H9 (cell line): ENCODE measurements around the gene USP27X. TPM values are rescaled to one million over a fixed set of nuclear protein-coding genes. Genes with fewer than 3 reads are reported as not detected.

Experiments
- DNase-seq: peaks from one replicate; pipeline ENCODE4 v3.0.0-alpha.2; 2017
- H2AFZ ChIP-seq: one replicate; pipeline ENCODE4 v1.6.1; 2013; ENCODE audit warnings: mild to moderate bottlenecking, low read length, control low read depth, moderate library complexity
- H2AK5ac ChIP-seq: 2 replicates; pipeline ENCODE4 v1.6.1; 2013; ENCODE audit warnings: low read length, control low read depth, mixed read lengths; ENCODE audit not compliant: insufficient read length
- H2BK120ac ChIP-seq: one replicate; pipeline ENCODE4 v1.6.1; 2013; ENCODE audit warnings: low read depth, mild to moderate bottlenecking, low read length, control low read depth, inconsistent platforms; ENCODE audit not compliant: poor library complexity, severe bottlenecking
- H2BK12ac ChIP-seq: 2 replicates; pipeline ENCODE4 v1.6.1; 2013; ENCODE audit warnings: low read length, control low read depth, mixed read lengths, low read depth; ENCODE audit not compliant: insufficient read length
- H2BK15ac ChIP-seq: 2 replicates; pipeline ENCODE4 v1.6.1; 2013; ENCODE audit warnings: low read depth, low read length, control low read depth
- H2BK20ac ChIP-seq: one replicate; pipeline ENCODE4 v1.6.1; 2013; ENCODE audit warnings: low read depth, mild to moderate bottlenecking, low read length, control low read depth, inconsistent platforms; ENCODE audit not compliant: poor library complexity, severe bottlenecking
- H2BK5ac ChIP-seq: 2 replicates; pipeline ENCODE4 v1.6.1; 2013; ENCODE audit warnings: low read length, control low read depth, mixed read lengths; ENCODE audit not compliant: insufficient read length
- H3K14ac ChIP-seq: 2 replicates; pipeline ENCODE4 v1.6.1; 2013; ENCODE audit warnings: low read length, control low read depth; ENCODE audit not compliant: insufficient read depth
- H3K18ac ChIP-seq: 2 replicates; pipeline ENCODE4 v1.6.1; 2013; ENCODE audit warnings: low read depth, mild to moderate bottlenecking, mixed read lengths, low read length, control low read depth; ENCODE audit not compliant: insufficient read length
- H3K23ac ChIP-seq: 2 replicates; pipeline ENCODE4 v1.6.1; 2013; ENCODE audit warnings: low read length, control low read depth, mixed read lengths, low read depth; ENCODE audit not compliant: insufficient read length
- H3K23me2 ChIP-seq: 2 replicates; pipeline ENCODE4 v1.6.1; 2013; ENCODE audit warnings: low read depth, mild to moderate bottlenecking, mixed read lengths, low read length, control low read depth; ENCODE audit not compliant: insufficient read length, poor library complexity, severe bottlenecking
- H3K27ac ChIP-seq: 2 replicates; pipeline ENCODE4 v1.5.1; 2013; ENCODE audit warnings: low read length, control low read depth, mixed read lengths, low read depth; ENCODE audit not compliant: insufficient read length
- H3K27me3 ChIP-seq: 2 replicates; pipeline ENCODE4 v1.6.1; 2013; ENCODE audit warnings: low read length, control low read depth, inconsistent platforms; ENCODE audit not compliant: insufficient read depth
- H3K4ac ChIP-seq: 2 replicates; pipeline ENCODE4 v1.6.1; 2013; ENCODE audit warnings: low read depth, mild to moderate bottlenecking, control low read depth, inconsistent platforms, low read length, moderate library complexity
- H3K4me1 ChIP-seq: 2 replicates; pipeline ENCODE4 v1.6.1; 2013; ENCODE audit warnings: low read length, control low read depth, inconsistent platforms; ENCODE audit not compliant: insufficient read depth
- H3K4me2 ChIP-seq: 2 replicates; pipeline ENCODE4 v1.6.1; 2013; ENCODE audit warnings: low read length, control low read depth, mixed read lengths; ENCODE audit not compliant: insufficient read length, insufficient read depth
- H3K56ac ChIP-seq: 2 replicates; pipeline ENCODE4 v1.6.1; 2013; ENCODE audit warnings: low read depth, mild to moderate bottlenecking, mixed read lengths, low read length, control low read depth; ENCODE audit not compliant: insufficient read length
- H3K79me1 ChIP-seq: 2 replicates; pipeline ENCODE4 v1.6.1; 2013; ENCODE audit warnings: low read depth, mild to moderate bottlenecking, moderate library complexity, low read length, control low read depth, inconsistent platforms; ENCODE audit not compliant: insufficient read depth, poor library complexity, severe bottlenecking
- H3K79me2 ChIP-seq: 2 replicates; pipeline ENCODE4 v1.6.1; 2013; ENCODE audit warnings: low read length, control low read depth, inconsistent platforms; ENCODE audit not compliant: insufficient read depth
- H3K9ac ChIP-seq: 2 replicates; pipeline ENCODE4 v1.6.1; 2013; ENCODE audit warnings: low read length, control low read depth, mixed read lengths; ENCODE audit not compliant: insufficient read length; ENCODE audit errors: extremely low read depth
- H3K9me3 ChIP-seq: one replicate; pipeline ENCODE4 v1.6.1; 2013; ENCODE audit warnings: low read depth, low read length, inconsistent platforms; ENCODE audit not compliant: control insufficient read depth
- H3T11ph ChIP-seq: one replicate; pipeline ENCODE4 v1.6.1; 2013; ENCODE audit warnings: mild to moderate bottlenecking, low read length, control low read depth, inconsistent platforms
- H4K20me1 ChIP-seq: one replicate; pipeline ENCODE4 v1.6.1; 2013; ENCODE audit not compliant: control insufficient read depth, insufficient read length, insufficient read depth
- H4K5ac ChIP-seq: 2 replicates; pipeline ENCODE4 v1.6.1; 2013; ENCODE audit warnings: low read depth, mild to moderate bottlenecking, mixed read lengths, low read length, control low read depth; ENCODE audit not compliant: insufficient read length
- H4K8ac ChIP-seq: replicated peaks from 2 replicates; pipeline ENCODE4 v1.6.1; 2013; ENCODE audit warnings: low read length, control low read depth, mixed read lengths, low read depth; ENCODE audit not compliant: insufficient read length
- H4K91ac ChIP-seq: 2 replicates; pipeline ENCODE4 v1.6.1; 2013; ENCODE audit warnings: low read depth, mild to moderate bottlenecking, moderate library complexity, mixed read lengths, low read length, control low read depth; ENCODE audit not compliant: insufficient read length
- H3K27ac Mint-ChIP-seq, 3 experiments: 2 replicates in 2 of 3; 3 replicates in 1 of 3; pipeline ENCODE4 v1.8.0; 2020 to 2021; ENCODE audit warnings: mixed read lengths in 3 of 3, mild to moderate bottlenecking in 1 of 3, moderate library complexity in 1 of 3
- H3K27me3 Mint-ChIP-seq: 2 replicates; pipeline ENCODE4 v1.8.0; 2021; ENCODE audit warnings: low read depth, mild to moderate bottlenecking, moderate library complexity, mixed read lengths
- H3K36me3 Mint-ChIP-seq, 3 experiments: 2 replicates in 2 of 3; 3 replicates in 1 of 3; pipeline ENCODE4 v1.8.0; 2020 to 2021; ENCODE audit warnings: low read depth in 3 of 3, mixed read lengths in 3 of 3; ENCODE audit not compliant: insufficient read depth in 1 of 3
- H3K4me1 Mint-ChIP-seq, 2 experiments: 2 replicates each; pipeline ENCODE4 v1.8.0; 2020; ENCODE audit warnings: mixed read lengths in 2 of 2
- H3K4me3 Mint-ChIP-seq, 2 experiments: 2 replicates in 1 of 2; 3 replicates in 1 of 2; pipeline ENCODE4 v1.8.0; 2020 to 2021; ENCODE audit warnings: mild to moderate bottlenecking in 2 of 2, mixed read lengths in 2 of 2, moderate library complexity in 1 of 2
- H3K9me3 Mint-ChIP-seq, 2 experiments: 2 replicates in 1 of 2; 3 replicates in 1 of 2; pipeline ENCODE4 v1.8.0; 2020; ENCODE audit warnings: mild to moderate bottlenecking in 2 of 2, mixed read lengths in 2 of 2, moderate library complexity in 1 of 2
- CTCF ChIP-seq: fragments of 200-600 bp; sonication (generic); conservative IDR thresholded peaks from 3 replicates; pipeline ENCODE4 v1.8.0; 2021; ENCODE audit warnings: antibody characterized with exemption, mild to moderate bottlenecking
- WGBS: extraction: QIAGEN DNeasy Blood & Tissue Kit; methylation state at CpG from one replicate; pipeline ENCODE4 v1.1.7; 2013; ENCODE audit warnings: missing lambda C conversion rate, low lambda C conversion rate, mixed read lengths; ENCODE audit not compliant: insufficient read length; ENCODE audit errors: extremely low coverage; 5-methylcytosine and 5-hydroxymethylcytosine counted together
- total RNA-seq: library from RNA; stranded (reverse); gene quantifications from 2 replicates; pipeline ENCODE4 v1.2.1, GENCODE V29; 2021

The USP27X gene
- total RNA-seq, 1 experiment from 2014 or later, result 5.7 TPM

GRCh38 chrX:49912086-49912485 is 32.8 kb downstream of the USP27X start:
- no peak overlapping the region for H3K4me2 ChIP-seq
- no peak overlapping the region for H3T11ph ChIP-seq

More at GRCh38 chrX:49912086-49912485, 32.8 kb downstream of the USP27X start:
- H3K14ac ChIP-seq, result no peak overlapping the region
- no peak overlapping the region for H2AK5ac ChIP-seq
- no peak overlapping the region for H3K4ac ChIP-seq
- no peak overlapping the region for H2BK20ac ChIP-seq
- no peaks in the 10 kb centered on the region for H3K79me2 ChIP-seq
- DNase-seq, result no peak
- H3K56ac ChIP-seq, result no peak overlapping the region
- Mint-ChIP-seq H3K4me1 (no peaks in the 10 kb centered on the region), H3K36me3 (no peaks in the 10 kb centered on the region; a peak in 1 of 7 replicates), H3K9me3 (peaks cover 39 to 42% of the 10 kb centered on the region in 2 experiments), H3K27ac (no peak overlapping the region), H3K4me3 (no peak overlapping the region), H3K27me3 (peaks cover 5% of the 10 kb centered on the region; the same call in 1 of the 2 replicates)
- H4K20me1 ChIP-seq, result no peaks in the 10 kb centered on the region
- no peaks in the 10 kb centered on the region for H3K4me1 ChIP-seq
- H3K9me3 ChIP-seq, result no peaks in the 10 kb centered on the region
- no peak overlapping the region for H3K18ac ChIP-seq
- H2AFZ ChIP-seq, result no peak overlapping the region
- H4K5ac ChIP-seq, result no peak overlapping the region
- no CpG with 5 or more reads among the region's 3 CpGs for WGBS
- H2BK120ac ChIP-seq, result no peak overlapping the region
- H3K27me3 ChIP-seq, result no peaks in the 10 kb centered on the region
- no peak overlapping the region for H4K91ac ChIP-seq
- TF ChIP-seq CTCF, result no peak
- no peak overlapping the region for H3K9ac ChIP-seq
- no peak overlapping the region for H2BK12ac ChIP-seq
- no peak overlapping the region for H4K8ac ChIP-seq
- no peak overlapping the region for H3K23ac ChIP-seq
- H3K23me2 ChIP-seq, result no peaks in the 10 kb centered on the region
- H3K27ac ChIP-seq, result no peak overlapping the region
- H2BK5ac ChIP-seq, result no peak overlapping the region
- no peak overlapping the region for H2BK15ac ChIP-seq
- H3K79me1 ChIP-seq, result no peaks in the 10 kb centered on the region
